Activated naive CD4-positive, alpha-beta T cell treated with anti-CD3 and anti-CD28 coated beads, Interleukin-2, amount 10 ng/mL, durations not matched to agents 7 days and 5 days (primary cell): ENCODE results near the gene CGN.

ENCODE experiments used
- CTCF ChIA-PET: fragments of 350-600 bp; sonication (Branson Sonifier 250); formaldehyde crosslinking; loops from one replicate; lab custom pipeline; 2021; ENCODE audit warnings: antibody characterized with exemption; lab: Charles Lee
- DNase-seq: peaks from one replicate; pipeline ENCODE4 v3.0.0-alpha.2; 2020
- H3K27ac Mint-ChIP-seq: one replicate; pipeline ENCODE4 v1.8.0; 2021; ENCODE audit warnings: mild to moderate bottlenecking, moderate library complexity, mixed read lengths
- H3K27me3 Mint-ChIP-seq: one replicate; pipeline ENCODE4 v1.8.0; 2021; ENCODE audit warnings: mild to moderate bottlenecking, mixed read lengths
- H3K36me3 Mint-ChIP-seq: one replicate; pipeline ENCODE4 v1.8.0; 2021; ENCODE audit warnings: mixed read lengths
- H3K4me1 Mint-ChIP-seq: one replicate; pipeline ENCODE4 v1.8.0; 2021; ENCODE audit warnings: mixed read lengths
- H3K4me3 Mint-ChIP-seq: one replicate; pipeline ENCODE4 v1.8.0; 2021; ENCODE audit warnings: mild to moderate bottlenecking, moderate library complexity, mixed read lengths
- H3K9me3 Mint-ChIP-seq: one replicate; pipeline ENCODE4 v1.8.0; 2021; ENCODE audit warnings: mixed read lengths

The CGN gene

GRCh38 chr1:151510957-151511635 is at the start of gene CGN:
CGN (plus strand) TSS chr1:151511387; CDS start chr1:151518520, 7,133 bp downstream.
- no peaks in the 10 kb centered on the region for H3K9me3 Mint-ChIP-seq

GRCh38 chr1:151461694-151462093 is 49.5 kb upstream of the CGN start:
- no peaks in the 10 kb centered on the region for H3K9me3 Mint-ChIP-seq
- no peak for DNase-seq
- H3K27me3 Mint-ChIP-seq, result peaks cover 42% of the 10 kb centered on the region
- H3K36me3 Mint-ChIP-seq, result peaks cover 3% of the 10 kb centered on the region
- H3K4me1 Mint-ChIP-seq, result peaks cover 21% of the 10 kb centered on the region
- no peak overlapping the region for H3K27ac Mint-ChIP-seq
- H3K4me3 Mint-ChIP-seq, result no peak overlapping the region
- CTCF ChIA-PET, result no interaction called here

More at GRCh38 chr1:151510957-151511635, at the start of gene CGN:
- Mint-ChIP-seq H3K27ac (no peak within 1 kb of the TSS), H3K4me3 (peak within 1 kb of the TSS; percentile 79), H3K27me3 (peaks cover 70% of the 10 kb centered on the region), H3K4me1 (peaks cover 29% of the 10 kb centered on the region), H3K36me3 (no peaks in the 10 kb centered on the region)
- CTCF ChIA-PET, result interaction anchor here (1.5 kb wide), 1 partner anchor 9 kb away, joined by 5 read pairs; no protein-coding TSS in a partner anchor
- DNase-seq, result peak; percentile 90

- CTCF ChIA-PET, result interaction anchor here (1.2 to 1.3 kb wide), 2 partner anchors 10 to 14 kb away, joined by 3 to 6 read pairs; no protein-coding TSS in a partner anchor
- DNase-seq, result no peak
- Mint-ChIP-seq H3K4me3 (no peak overlapping the region), H3K36me3 (no peaks in the 10 kb centered on the region), H3K4me1 (peaks cover 8% of the 10 kb centered on the region), H3K9me3 (no peaks in the 10 kb centered on the region), H3K27ac (no peak overlapping the region), H3K27me3 (peaks cover 47% of the 10 kb centered on the region)
These were observed 46.2 kb upstream of the CGN start for GRCh38 chr1:151465026-151465425.

GRCh38 chr1:151472856-151473731 is 38.1 kb upstream of the CGN start:
- CTCF ChIA-PET, result interaction anchor here (0.7 kb wide), 1 partner anchor 27 kb away, joined by 3 read pairs; no protein-coding TSS in a partner anchor
- Mint-ChIP-seq H3K27ac (no peak overlapping the region), H3K4me3 (peak overlapping the region; percentile 40)

GRCh38 chr1:151474745-151475144 is 36.4 kb upstream of the CGN start:
- no peak for DNase-seq
- Mint-ChIP-seq H3K4me1 (peaks cover 19% of the 10 kb centered on the region), H3K36me3 (no peaks in the 10 kb centered on the region), H3K9me3 (no peaks in the 10 kb centered on the region), H3K4me3 (no peak overlapping the region), H3K27ac (no peak overlapping the region), H3K27me3 (peaks cover 16% of the 10 kb centered on the region)
- CTCF ChIA-PET, result interaction anchor here (1.0 to 1.9 kb wide), 2 partner anchors 10 to 59 kb away, joined by 5 to 6 read pairs; no protein-coding TSS in a partner anchor

More at GRCh38 chr1:151472856-151473731, 38.1 kb upstream of the CGN start:
- Mint-ChIP-seq H3K9me3 (no peaks in the 10 kb centered on the region), H3K36me3 (no peaks in the 10 kb centered on the region), H3K4me1 (peaks cover 19% of the 10 kb centered on the region), H3K27me3 (peaks cover 22% of the 10 kb centered on the region)
- no peak for DNase-seq

GRCh38 chr1:151475175-151475574 is 36.0 kb upstream of the CGN start:
- no peaks in the 10 kb centered on the region for H3K36me3 Mint-ChIP-seq
- H3K4me3 Mint-ChIP-seq, result no peak overlapping the region
- H3K9me3 Mint-ChIP-seq, result no peaks in the 10 kb centered on the region
- no peak overlapping the region for H3K27ac Mint-ChIP-seq
- DNase-seq, result no peak
- CTCF ChIA-PET, result interaction anchor here (1.0 to 1.9 kb wide), 3 partner anchors 9 to 59 kb away, joined by 3 to 6 read pairs (median 5); no protein-coding TSS in a partner anchor
- peaks cover 17% of the 10 kb centered on the region for H3K27me3 Mint-ChIP-seq
- H3K4me1 Mint-ChIP-seq, result peaks cover 19% of the 10 kb centered on the region

GRCh38 chr1:151476083-151476482 is 35.1 kb upstream of the CGN start:
- H3K9me3 Mint-ChIP-seq, result peaks cover 3% of the 10 kb centered on the region
- peaks cover 19% of the 10 kb centered on the region for H3K4me1 Mint-ChIP-seq
- no peak overlapping the region for H3K27ac Mint-ChIP-seq
- peaks cover 14% of the 10 kb centered on the region for H3K27me3 Mint-ChIP-seq
- no peaks in the 10 kb centered on the region for H3K36me3 Mint-ChIP-seq
- no peak for DNase-seq
- no peak overlapping the region for H3K4me3 Mint-ChIP-seq
- CTCF ChIA-PET, result interaction anchor here (1.4 kb wide), 1 partner anchor 10 kb away, joined by 3 read pairs; no protein-coding TSS in a partner anchor

GRCh38 chr1:151477066-151477465 is 34.1 kb upstream of the CGN start:
- no peak overlapping the region for H3K27ac Mint-ChIP-seq
- peaks cover 19% of the 10 kb centered on the region for H3K4me1 Mint-ChIP-seq
- DNase-seq, result no peak
- peaks cover 5% of the 10 kb centered on the region for H3K9me3 Mint-ChIP-seq
- H3K36me3 Mint-ChIP-seq, result no peaks in the 10 kb centered on the region
- H3K4me3 Mint-ChIP-seq, result no peak overlapping the region
- CTCF ChIA-PET, result no interaction called here
- H3K27me3 Mint-ChIP-seq, result peaks cover 14% of the 10 kb centered on the region

GRCh38 chr1:151478140-151478812 is 32.9 kb upstream of the CGN start:
- H3K27ac Mint-ChIP-seq, result no peak overlapping the region
- CTCF ChIA-PET, result interaction anchor here (1.1 kb wide), 1 partner anchor 9 kb away, joined by 4 read pairs; no protein-coding TSS in a partner anchor
- peaks cover 7% of the 10 kb centered on the region for H3K27me3 Mint-ChIP-seq
- H3K36me3 Mint-ChIP-seq, result no peaks in the 10 kb centered on the region
- peaks cover 7% of the 10 kb centered on the region for H3K9me3 Mint-ChIP-seq
- H3K4me1 Mint-ChIP-seq, result peaks cover 9% of the 10 kb centered on the region
- H3K4me3 Mint-ChIP-seq, result no peak overlapping the region
- no peak for DNase-seq

- no peak for DNase-seq
- Mint-ChIP-seq H3K9me3 (peaks cover 7% of the 10 kb centered on the region), H3K27ac (no peak overlapping the region), H3K36me3 (no peaks in the 10 kb centered on the region), H3K27me3 (peaks cover 7% of the 10 kb centered on the region), H3K4me1 (peaks cover 3% of the 10 kb centered on the region), H3K4me3 (no peak overlapping the region)
- CTCF ChIA-PET, result interaction anchor here (0.5 to 1.1 kb wide), 2 partner anchors 9 to 14 kb away, joined by 3 to 4 read pairs; no protein-coding TSS in a partner anchor
These were observed 32.3 kb upstream of the CGN start for GRCh38 chr1:151478923-151479322.

- no peak overlapping the region for H3K4me3 Mint-ChIP-seq
- H3K27me3 Mint-ChIP-seq, result peaks cover 7% of the 10 kb centered on the region
- H3K4me1 Mint-ChIP-seq, result no peaks in the 10 kb centered on the region
- peaks cover 7% of the 10 kb centered on the region for H3K9me3 Mint-ChIP-seq
- DNase-seq, result no peak
- CTCF ChIA-PET, result interaction anchor here (0.5 to 1.1 kb wide), 2 partner anchors 10 to 15 kb away, joined by 3 to 4 read pairs; no protein-coding TSS in a partner anchor
- no peak overlapping the region for H3K27ac Mint-ChIP-seq
- no peaks in the 10 kb centered on the region for H3K36me3 Mint-ChIP-seq
These were observed 31.7 kb upstream of the CGN start for GRCh38 chr1:151479462-151479861.

GRCh38 chr1:151482017-151482416 is 29.2 kb upstream of the CGN start:
- CTCF ChIA-PET, result interaction anchor here (0.6 kb wide), 1 partner anchor 45 kb away, joined by 3 read pairs; no protein-coding TSS in a partner anchor
- no peaks in the 10 kb centered on the region for H3K36me3 Mint-ChIP-seq
- DNase-seq, result no peak
- peaks cover 7% of the 10 kb centered on the region for H3K9me3 Mint-ChIP-seq
- H3K4me3 Mint-ChIP-seq, result no peak overlapping the region
- H3K27ac Mint-ChIP-seq, result no peak overlapping the region
- H3K27me3 Mint-ChIP-seq, result peaks cover 10% of the 10 kb centered on the region
- no peaks in the 10 kb centered on the region for H3K4me1 Mint-ChIP-seq

- Mint-ChIP-seq H3K27me3 (peaks cover 4% of the 10 kb centered on the region), H3K36me3 (no peaks in the 10 kb centered on the region), H3K4me3 (no peak overlapping the region), H3K27ac (no peak overlapping the region), H3K4me1 (no peaks in the 10 kb centered on the region), H3K9me3 (peaks cover 4% of the 10 kb centered on the region)
- DNase-seq, result no peak
- CTCF ChIA-PET, result no interaction called here
These were observed 25.4 kb upstream of the CGN start for GRCh38 chr1:151485685-151486255.
